ENCODE data around the gene TYW3.

TYW3 gene

DNA sequence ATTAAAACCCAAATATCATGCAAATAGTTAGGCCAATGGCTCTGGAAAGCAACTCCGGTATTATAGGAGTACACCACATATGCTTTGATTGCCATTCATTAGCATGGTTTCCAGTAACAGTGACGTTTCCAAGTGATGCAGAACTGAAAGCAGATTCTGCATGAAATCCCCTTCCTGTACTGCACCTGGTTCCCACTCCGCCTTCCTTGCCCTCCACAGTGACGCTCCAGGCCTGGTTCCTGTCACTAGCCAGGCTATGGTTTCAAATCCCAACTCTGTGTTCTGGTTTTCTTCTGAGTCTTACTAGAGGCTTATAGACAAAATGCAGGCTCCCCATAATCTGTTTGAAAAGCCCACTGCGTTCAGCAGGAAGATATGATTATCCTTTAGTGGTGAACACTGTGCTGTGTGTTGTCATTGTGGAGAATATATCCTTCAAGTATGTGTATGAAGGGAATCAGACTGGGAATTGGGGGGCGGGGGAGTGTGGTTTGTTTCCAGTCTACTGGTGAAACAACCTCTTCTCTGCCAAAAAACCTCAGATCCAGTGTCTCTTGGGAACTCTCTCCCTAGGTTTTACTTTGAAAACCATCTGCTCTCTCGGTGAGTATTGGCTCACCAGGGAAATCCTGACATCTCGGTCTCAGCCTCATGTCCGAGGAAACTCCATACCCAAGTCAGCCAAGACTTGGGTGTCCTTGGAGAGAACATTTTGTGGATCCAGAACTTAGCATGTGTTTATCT, 78.7 kb downstream of the TYW3 start:
- DNase-seq, result no peak

DNA sequence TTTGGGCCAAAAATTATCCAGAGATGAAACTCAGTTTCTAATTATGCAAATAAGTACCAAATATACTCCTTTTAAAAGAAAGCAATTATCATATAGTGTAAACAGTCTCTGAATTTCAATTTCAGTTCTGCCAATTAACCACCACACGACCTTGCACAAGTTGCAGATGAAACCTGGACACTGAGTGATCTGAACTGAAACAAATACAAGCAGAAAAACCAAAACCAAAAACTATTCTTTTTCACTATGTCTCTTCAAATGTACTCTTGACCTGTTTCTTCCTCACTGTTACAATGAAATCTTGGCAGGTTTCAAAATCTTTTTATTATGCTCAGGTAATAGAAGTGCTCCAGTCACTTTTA, 79.2 kb downstream of the TYW3 start:
- no peak for DNase-seq

Measured in NCI-H1105 (cell line).